Measurements from ENCODE around the gene ADNP.

The ADNP gene

DNA sequence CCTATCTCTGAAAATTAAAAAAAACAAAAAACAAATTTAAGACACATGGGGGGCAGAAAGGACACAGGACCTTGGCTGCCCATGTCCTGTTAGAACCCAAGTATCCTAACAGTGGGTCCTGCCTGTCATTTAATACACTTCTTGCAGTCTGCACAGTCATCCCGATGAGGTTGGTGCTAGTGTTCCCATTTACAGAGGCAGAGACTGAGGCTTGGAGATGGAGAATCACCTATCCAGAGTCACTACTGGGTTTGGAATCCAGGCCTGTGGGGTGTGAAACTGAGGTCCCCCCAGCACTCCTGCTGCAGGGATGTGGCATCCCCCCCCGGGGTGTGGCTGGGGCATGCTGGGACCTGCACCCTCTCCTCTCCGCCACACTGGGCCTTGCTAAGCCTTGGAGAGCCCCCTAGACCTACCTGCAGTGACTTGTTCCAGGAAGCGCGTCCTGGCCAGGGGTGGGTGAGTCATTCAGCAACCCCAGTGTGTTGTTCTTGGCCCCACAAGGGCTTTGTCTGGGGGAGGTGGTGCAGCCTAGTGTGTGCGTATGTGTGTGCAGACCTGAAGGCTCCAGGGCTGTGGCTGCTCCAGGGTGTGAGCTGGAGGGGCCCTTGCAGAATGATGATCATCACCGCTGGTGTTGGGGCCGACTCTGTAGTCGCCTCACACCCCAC lies 86.7 kb downstream of the ADNP start:
- DNase-seq, result peak; percentile 17

DNA sequence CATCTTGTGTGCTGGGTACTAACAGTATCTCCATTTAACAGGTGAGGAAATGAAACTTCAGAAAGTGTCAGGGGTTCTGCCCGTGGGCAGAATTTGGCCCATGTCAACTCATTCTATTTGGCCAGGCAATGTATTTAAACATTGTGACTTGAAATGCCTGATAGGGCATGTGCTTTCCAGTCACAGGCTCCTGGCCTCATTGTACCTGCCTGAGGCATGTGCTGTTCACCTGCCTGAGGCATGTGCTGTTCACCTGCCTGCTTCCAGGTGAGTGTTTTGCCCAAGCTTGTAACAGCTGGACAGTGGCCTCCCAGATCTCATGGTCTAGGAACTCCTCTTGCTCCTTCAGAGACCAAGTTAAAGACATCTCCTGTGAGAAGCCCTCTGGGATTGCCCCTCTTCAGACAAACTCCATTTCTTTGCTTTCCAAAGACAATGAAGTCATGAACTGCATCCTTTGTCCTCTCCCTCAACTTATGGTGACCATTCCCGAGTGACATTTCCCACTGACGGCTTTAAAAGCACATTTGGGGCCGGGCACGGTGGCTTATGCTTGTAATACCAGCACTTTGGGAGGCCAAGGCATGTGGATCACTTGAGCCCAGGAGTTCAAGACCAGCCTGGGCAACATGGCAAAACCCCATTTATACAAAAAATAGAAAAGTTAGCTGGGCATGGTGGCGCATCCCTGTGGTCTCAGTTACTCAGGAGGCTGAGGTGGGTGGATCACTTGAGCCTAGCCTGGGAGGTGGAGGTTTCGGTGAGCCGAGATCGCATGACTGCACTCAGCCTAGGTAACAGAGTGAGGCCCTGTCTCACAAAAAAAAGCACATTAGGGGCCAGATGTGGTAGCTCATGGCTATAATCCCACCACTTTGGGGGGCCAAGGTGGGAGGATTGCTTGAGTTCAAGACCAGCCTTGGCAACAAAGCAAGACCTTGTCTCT lies 87.6 kb downstream of the ADNP start:
- DNase-seq, result no peak

- DNase-seq, result no peak
Observed at GRCh38 chr20:50842821-50843220, 88.4 kb downstream of the ADNP start.

Measured in activated naive CD4-positive, alpha-beta T cell treated with Interleukin-2 at 50 U/mL for 16 hours (primary cell).